Body of pancreas (tissue), 4 donors: ENCODE data around the gene MYO1C.

Experiments
- CTCF ChIP-seq, 7 experiments: fragments of 450-650 bp in 4 of 7; fragments of 200-600 bp in 3 of 7; sonication (generic) in 3 of 7; IDR thresholded peaks; one replicate each; pipeline ENCODE4 v1.5.1; 2016 to 2019; ENCODE audit warnings: antibody characterized with exemption in 7 of 7
- POLR2A ChIP-seq, 3 donors: fragments of 450-650 bp; IDR thresholded peaks; one replicate each; pipeline ENCODE4 v1.6.1; 2016; ENCODE audit warnings: antibody characterized with exemption in 3 of 3, mild to moderate bottlenecking in 2 of 3

- TF ChIP-seq CTCF (IDR thresholded peaks at IDR 0.05), result no peak
- no peak for TF ChIP-seq POLR2A (IDR thresholded peaks at IDR 0.05)
Measured at GRCh38 chr17:1470755-1471462, 21.6 kb downstream of the MYO1C start.
